ENCODE results near the gene KLF15. TPM values are rescaled to one million over a fixed set of nuclear protein-coding genes. Genes with fewer than 3 reads are reported as not detected.

Gene KLF15
- polyA plus RNA-seq, 2 of the 4 experiments (the other 2 are of a cell fraction), result not detected

GRCh38 chr3:126370055-126370454, 12.8 kb upstream of the KLF15 start:
- DNase-seq (ENCODE audit: low read depth in 1 of 2, low spot score in 1 of 2) (no peak), ATAC-seq (no peak), FAIRE-seq (no peak)
- TF ChIP-seq CTCF (IDR thresholded peaks at IDR 0.05) (no peak), KDM1A (IDR thresholded peaks at IDR 0.05; ENCODE audit: low read depth) (no peak), MAZ (IDR thresholded peaks at IDR 0.05; ENCODE audit: borderline replicate concordance, low read depth, low read length) (no peak), HDAC2 (IDR thresholded peaks at IDR 0.05) (no peak), SMC3 (IDR thresholded peaks at IDR 0.05) (no peak), FOSB (CRISPR knock-in tag; IDR thresholded peaks at IDR 0.05) (no peak), FOXS1 (CRISPR knock-in tag; IDR thresholded peaks at IDR 0.05) (no peak), POLR2AphosphoS2 (conservative IDR thresholded peaks at IDR 0.05; ENCODE audit: low read length) (no peak), ZFP36 (IDR thresholded peaks at IDR 0.05; ENCODE audit: borderline replicate concordance, partially characterized antibody) (no peak), NFE2L2 (conservative IDR thresholded peaks at IDR 0.05; ENCODE audit: low read length) (no peak), POLR2A (IDR thresholded peaks at IDR 0.05; ENCODE audit: low read length) (no peak), PHF8 (IDR thresholded peaks at IDR 0.05; ENCODE audit: borderline replicate concordance, low read depth) (no peak)
- no peak overlapping the region for H3K27ac ChIP-seq
- 11% methylated on average over 2 of the region's 4 CpGs for WGBS (ENCODE audit: missing lambda C conversion rate)
- no peaks in the 10 kb centered on the region for H3K9me3 ChIP-seq
- no peak overlapping the region for H3K4me3 ChIP-seq
- no peak overlapping the region for H3K4me2 ChIP-seq
- H3K4me1 ChIP-seq, result no peaks in the 10 kb centered on the region
- ChIA-PET POLR2A (no interaction called here), CTCF (interaction anchor here (1.1 kb wide), 1 partner anchor 236 kb away, joined by 3 read pairs; no protein-coding TSS in a partner anchor)

GRCh38 chr3:126369490-126369889, 12.3 kb upstream of the KLF15 start:
- DNase-seq (ENCODE audit: low read depth in 1 of 2, low spot score in 1 of 2) (no peak), FAIRE-seq (no peak), ATAC-seq (no peak)
- CTCF ChIA-PET, result no interaction called here
- no peak overlapping the region for H3K4me3 ChIP-seq
- WGBS (ENCODE audit: missing lambda C conversion rate), result 73% methylated on average over 2 of the region's 2 CpGs
- no peak overlapping the region for H3K4me2 ChIP-seq
- no peaks in the 10 kb centered on the region for H3K4me1 ChIP-seq
- TF ChIP-seq RFX5 (IDR thresholded peaks at IDR 0.05) (no peak), HOXA7 (CRISPR knock-in tag; IDR thresholded peaks at IDR 0.05) (no peak), FOXS1 (CRISPR knock-in tag; IDR thresholded peaks at IDR 0.05) (no peak), HEYL (CRISPR knock-in tag; IDR thresholded peaks at IDR 0.05) (no peak), NR3C1 (IDR thresholded peaks at IDR 0.05) (no peak), BHLHE40 (IDR thresholded peaks at IDR 0.05; ENCODE audit: low read depth, low read length) (no peak), HOXB13 (CRISPR knock-in tag; IDR thresholded peaks at IDR 0.05; ENCODE audit: low read depth) (no peak)
- TF ChIP-seq, protein P1, sequence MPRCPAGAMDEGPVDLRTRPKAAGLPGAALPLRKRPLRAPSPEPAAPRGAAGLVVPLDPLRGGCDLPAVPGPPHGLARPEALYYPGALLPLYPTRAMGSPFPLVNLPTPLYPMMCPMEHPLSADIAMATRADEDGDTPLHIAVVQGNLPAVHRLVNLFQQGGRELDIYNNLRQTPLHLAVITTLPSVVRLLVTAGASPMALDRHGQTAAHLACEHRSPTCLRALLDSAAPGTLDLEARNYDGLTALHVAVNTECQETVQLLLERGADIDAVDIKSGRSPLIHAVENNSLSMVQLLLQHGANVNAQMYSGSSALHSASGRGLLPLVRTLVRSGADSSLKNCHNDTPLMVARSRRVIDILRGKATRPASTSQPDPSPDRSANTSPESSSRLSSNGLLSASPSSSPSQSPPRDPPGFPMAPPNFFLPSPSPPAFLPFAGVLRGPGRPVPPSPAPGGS (IDR thresholded peaks at IDR 0.05), result no peak
- no peaks in the 10 kb centered on the region for H3K9me3 ChIP-seq
- H3K27ac ChIP-seq, result no peak overlapping the region
- POLR2A ChIA-PET, result no interaction called here

DNA sequence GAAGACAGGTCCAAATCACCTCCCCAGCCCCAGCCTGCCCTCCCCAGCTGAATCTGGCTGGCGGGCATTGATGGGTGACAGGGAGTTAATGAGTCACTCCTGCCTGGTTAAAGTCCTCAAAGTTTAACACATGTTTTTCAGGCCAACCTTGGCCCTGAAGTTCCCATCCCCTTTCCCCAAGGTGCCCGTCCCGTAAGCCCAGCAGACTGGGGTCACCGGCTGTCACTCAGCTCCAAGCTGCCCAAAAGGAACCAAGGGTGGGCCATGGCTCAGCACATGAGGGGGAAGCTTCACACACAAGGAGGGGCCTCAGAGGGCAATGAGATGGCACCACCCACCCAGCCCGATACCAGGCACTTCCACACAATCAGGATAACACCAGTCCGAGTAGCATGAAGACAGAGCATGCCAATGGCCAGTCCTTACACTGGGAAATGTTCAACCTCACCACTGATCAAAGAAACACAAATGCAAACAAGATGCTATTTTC, 10.2 kb upstream of the KLF15 start:
- no peaks in the 10 kb centered on the region for H3K4me1 ChIP-seq
- CTCF ChIA-PET, result interaction anchor here (0.9 to 1.0 kb wide), 2 partner anchors 9 to 14 kb away, joined by 3 read pairs; no protein-coding TSS in a partner anchor
- FAIRE-seq, result no peak
- POLR2A ChIA-PET, result no interaction called here
- ATAC-seq, result no peak
- no peak overlapping the region for H3K27ac ChIP-seq
- 96% methylated on average over 4 of the region's 6 CpGs for WGBS (ENCODE audit: missing lambda C conversion rate)
- no peak for DNase-seq (ENCODE audit: low read depth in 1 of 2, low spot score in 1 of 2)
- H3K9me3 ChIP-seq, result no peaks in the 10 kb centered on the region
- TF ChIP-seq SREBF2 (IDR thresholded peaks at IDR 0.05) (no peak), CEBPB (IDR thresholded peaks at IDR 0.05) (no peak), HOXB5 (CRISPR knock-in tag; IDR thresholded peaks at IDR 0.05) (no peak), EHF (CRISPR knock-in tag; IDR thresholded peaks at IDR 0.05) (no peak), ESRRA (IDR thresholded peaks at IDR 0.05; ENCODE audit: borderline replicate concordance, low read length) (no peak), CTCF (IDR thresholded peaks at IDR 0.05) (no peak), JUNB (IDR thresholded peaks at IDR 0.05) (no peak), HES2 (IDR thresholded peaks at IDR 0.05) (no peak), CBX2 (IDR thresholded peaks at IDR 0.05; ENCODE audit: borderline replicate concordance, low read depth) (no peak), HOXA7 (CRISPR knock-in tag; IDR thresholded peaks at IDR 0.05) (no peak), ZC3H11A (IDR thresholded peaks at IDR 0.05) (no peak)
- TF ChIP-seq, protein P2, sequence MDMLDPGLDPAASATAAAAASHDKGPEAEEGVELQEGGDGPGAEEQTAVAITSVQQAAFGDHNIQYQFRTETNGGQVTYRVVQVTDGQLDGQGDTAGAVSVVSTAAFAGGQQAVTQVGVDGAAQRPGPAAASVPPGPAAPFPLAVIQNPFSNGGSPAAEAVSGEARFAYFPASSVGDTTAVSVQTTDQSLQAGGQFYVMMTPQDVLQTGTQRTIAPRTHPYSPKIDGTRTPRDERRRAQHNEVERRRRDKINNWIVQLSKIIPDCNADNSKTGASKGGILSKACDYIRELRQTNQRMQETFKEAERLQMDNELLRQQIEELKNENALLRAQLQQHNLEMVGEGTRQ (IDR thresholded peaks at IDR 0.05), result no peak
- TF ChIP-seq, protein P3, sequence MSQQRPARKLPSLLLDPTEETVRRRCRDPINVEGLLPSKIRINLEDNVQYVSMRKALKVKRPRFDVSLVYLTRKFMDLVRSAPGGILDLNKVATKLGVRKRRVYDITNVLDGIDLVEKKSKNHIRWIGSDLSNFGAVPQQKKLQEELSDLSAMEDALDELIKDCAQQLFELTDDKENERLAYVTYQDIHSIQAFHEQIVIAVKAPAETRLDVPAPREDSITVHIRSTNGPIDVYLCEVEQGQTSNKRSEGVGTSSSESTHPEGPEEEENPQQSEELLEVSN (IDR thresholded peaks at IDR 0.05; ENCODE audit: borderline replicate concordance, low read depth), result no peak
- no peak overlapping the region for H3K4me3 ChIP-seq
- no peak overlapping the region for H3K4me2 ChIP-seq
